ENCODE measurements around the gene CD14. TPM values are rescaled to one million over a fixed set of nuclear protein-coding genes. Genes with fewer than 3 reads are reported as not detected.

The CD14 gene
- total and polyA plus RNA-seq, 2 donors (not counting 3 experiments of a cell fraction or from before 2014, with no cell fraction given), result 0.33 to 3.7 TPM

GRCh38 chr5:140609126-140609525 lies 23.8 kb downstream of the CD14 start:
- no peaks in the 10 kb centered on the region for H3K9me1 ChIP-seq (replicated peaks; ENCODE audit: control insufficient read depth, extremely low read depth, insufficient read depth, low read length)
- POLR2A ChIA-PET, result no interaction called here
- no peak for TF ChIP-seq EZH2 (IDR thresholded peaks at IDR 0.05; ENCODE audit: borderline replicate concordance, low read depth, low read length, severe bottlenecking)
- TF ChIP-seq FOS (IDR thresholded peaks at IDR 0.05; ENCODE audit: borderline replicate concordance, insufficient read depth, low read length), result peak; percentile 31
- TF ChIP-seq CTCF (IDR thresholded peaks at IDR 0.05; ENCODE audit: extremely low read depth in 1 of 2, insufficient read depth in 1 of 2, low read depth in 1 of 2, low read length in 2 of 2), result no peak
- TF ChIP-seq MAX (IDR thresholded peaks at IDR 0.05; ENCODE audit: insufficient read depth, insufficient read length), result no peak
- DNase-seq (ENCODE audit: low read depth, low spot score) (peak; percentile 62), FAIRE-seq (peak; percentile 42)
- H4K20me1 ChIP-seq (replicated peaks; ENCODE audit: control insufficient read depth, extremely low read depth, insufficient read depth, low read length), result no peaks in the 10 kb centered on the region
- CTCF ChIA-PET, result interaction anchor here (0.6 to 0.7 kb wide), 2 partner anchors 15 to 23 kb away, joined by 3 read pairs; no protein-coding TSS in a partner anchor
- peak overlapping the region; percentile 49 for H3K4me2 ChIP-seq (ENCODE audit: insufficient read depth, low read length)
- intact Hi-C loops (cut with micrococcal nuclease) (loop anchor here (2.0 kb wide), 2 partner anchors 20 to 26 kb away; no protein-coding TSS in a partner anchor), dilution Hi-C loops (cut with MboI; ENCODE audit: extremely low pct_ligation_motif_present, low sequenced_read_pairs) (no loop called here)
- peaks cover 23% of the 10 kb centered on the region for H3K4me1 ChIP-seq (ENCODE audit: control insufficient read depth, extremely low read depth, insufficient read depth, low read length)
- peak overlapping the region; percentile 12 for H3K9ac ChIP-seq (replicated peaks; ENCODE audit: extremely low read depth, insufficient read depth, low read length)
- H2AFZ ChIP-seq (ENCODE audit: low read depth, low read length), result peak overlapping the region; percentile 76
- BruUV-seq (replicated peaks), result no TSS peak
- no peaks in the 10 kb centered on the region for H3K36me3 ChIP-seq (ENCODE audit: control insufficient read depth in 2 of 2, extremely low read depth in 1 of 2, insufficient read depth in 2 of 2, low read length in 2 of 2)
- peak overlapping the region; percentile 21 for H3K27ac ChIP-seq (ENCODE audit: insufficient read depth, low read depth, low read length)
- no peaks in the 10 kb centered on the region for H3K9me3 ChIP-seq (replicated peaks; ENCODE audit: control insufficient read depth, insufficient read depth, low read length)
- no peak overlapping the region for H3K4me3 ChIP-seq (replicated peaks in 1 of 3; ENCODE audit: insufficient read depth in 1 of 3, low read depth in 1 of 3, low read length in 3 of 3)
- H3K27me3 ChIP-seq (ENCODE audit: control insufficient read depth in 2 of 2, insufficient read depth in 2 of 2, low read length in 2 of 2), result no peaks in the 10 kb centered on the region
- H3K79me2 ChIP-seq (ENCODE audit: control insufficient read depth, insufficient read depth, low read length), result no peaks in the 10 kb centered on the region

DNA sequence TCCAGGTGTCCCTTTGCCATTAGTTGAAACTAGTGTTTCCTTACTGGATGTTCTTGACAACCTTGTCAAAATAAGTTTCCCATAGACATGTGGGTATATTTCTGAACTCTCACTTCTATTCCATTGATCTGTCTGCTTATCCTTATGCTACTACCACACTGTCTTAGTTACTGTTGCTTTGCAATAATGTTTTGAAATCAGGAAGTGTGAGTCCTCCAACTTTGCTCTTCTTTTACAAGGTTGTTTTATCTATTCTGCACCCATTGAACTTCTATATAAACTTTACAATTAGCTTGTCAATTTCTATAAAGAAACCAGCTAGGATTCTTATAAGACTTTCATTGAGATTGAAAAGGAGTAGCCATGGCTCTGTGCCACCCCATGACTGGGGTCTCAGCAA lies 24.3 kb downstream of the CD14 start:
- Histone ChIP-seq H2AFZ (ENCODE audit: low read depth, low read length) (peak overlapping the region; percentile 76), H3K79me2 (ENCODE audit: control insufficient read depth, insufficient read depth, low read length) (no peaks in the 10 kb centered on the region), H3K27ac (ENCODE audit: insufficient read depth, low read depth, low read length) (peak overlapping the region; percentile 15), H3K36me3 (ENCODE audit: control insufficient read depth in 2 of 2, extremely low read depth in 1 of 2, insufficient read depth in 2 of 2, low read length in 2 of 2) (no peaks in the 10 kb centered on the region), H3K4me1 (ENCODE audit: control insufficient read depth, extremely low read depth, insufficient read depth, low read length) (peaks cover 23% of the 10 kb centered on the region), H3K4me3 (replicated peaks in 1 of 3; ENCODE audit: insufficient read depth in 1 of 3, low read depth in 1 of 3, low read length in 3 of 3) (no peak overlapping the region), H3K9ac (replicated peaks; ENCODE audit: extremely low read depth, insufficient read depth, low read length) (no peak overlapping the region), H3K4me2 (ENCODE audit: insufficient read depth, low read length) (peak overlapping the region; percentile 49), H4K20me1 (replicated peaks; ENCODE audit: control insufficient read depth, extremely low read depth, insufficient read depth, low read length) (no peaks in the 10 kb centered on the region), H3K27me3 (ENCODE audit: control insufficient read depth in 2 of 2, insufficient read depth in 2 of 2, low read length in 2 of 2) (no peaks in the 10 kb centered on the region), H3K9me1 (replicated peaks; ENCODE audit: control insufficient read depth, extremely low read depth, insufficient read depth, low read length) (no peaks in the 10 kb centered on the region), H3K9me3 (replicated peaks; ENCODE audit: control insufficient read depth, insufficient read depth, low read length) (no peaks in the 10 kb centered on the region)
- POLR2A ChIA-PET, result no interaction called here
- intact Hi-C loops (cut with micrococcal nuclease) (loop anchor here (2.0 kb wide), 2 partner anchors 20 to 26 kb away; no protein-coding TSS in a partner anchor), dilution Hi-C loops (cut with MboI; ENCODE audit: extremely low pct_ligation_motif_present, low sequenced_read_pairs) (no loop called here)
- TF ChIP-seq POLR2AphosphoS5 (IDR thresholded peaks at IDR 0.05; ENCODE audit: insufficient read depth, low read depth, low read length) (no peak), MYC (IDR thresholded peaks at IDR 0.05; ENCODE audit: low read depth, low read length) (no peak), FOS (IDR thresholded peaks at IDR 0.05; ENCODE audit: borderline replicate concordance, insufficient read depth, low read length) (no peak), CTCF (IDR thresholded peaks at IDR 0.05; ENCODE audit: extremely low read depth in 1 of 2, insufficient read depth in 1 of 2, low read depth in 1 of 2, low read length in 2 of 2) (no peak), EZH2 (IDR thresholded peaks at IDR 0.05; ENCODE audit: borderline replicate concordance, low read depth, low read length, severe bottlenecking) (no peak), GATA2 (IDR thresholded peaks at IDR 0.05; ENCODE audit: insufficient read depth, insufficient read length, low read depth, low read length) (no peak), MAX (IDR thresholded peaks at IDR 0.05; ENCODE audit: insufficient read depth, insufficient read length) (no peak), POLR2A (IDR thresholded peaks at IDR 0.05; ENCODE audit: low read depth, low read length) (no peak), JUN (IDR thresholded peaks at IDR 0.05; ENCODE audit: borderline replicate concordance, insufficient read depth, insufficient read length, low read depth) (no peak)
- no TSS peak for BruUV-seq (replicated peaks)
- FAIRE-seq (no peak), DNase-seq (ENCODE audit: low read depth, low spot score) (no peak)
- CTCF ChIA-PET, result interaction anchor here (0.6 kb wide), 1 partner anchor 14 kb away, joined by 3 read pairs; no protein-coding TSS in a partner anchor

All from endothelial cell of umbilical vein (primary cell).